ENCODE measurements around the gene MICOS13.

The MICOS13 gene

DNA sequence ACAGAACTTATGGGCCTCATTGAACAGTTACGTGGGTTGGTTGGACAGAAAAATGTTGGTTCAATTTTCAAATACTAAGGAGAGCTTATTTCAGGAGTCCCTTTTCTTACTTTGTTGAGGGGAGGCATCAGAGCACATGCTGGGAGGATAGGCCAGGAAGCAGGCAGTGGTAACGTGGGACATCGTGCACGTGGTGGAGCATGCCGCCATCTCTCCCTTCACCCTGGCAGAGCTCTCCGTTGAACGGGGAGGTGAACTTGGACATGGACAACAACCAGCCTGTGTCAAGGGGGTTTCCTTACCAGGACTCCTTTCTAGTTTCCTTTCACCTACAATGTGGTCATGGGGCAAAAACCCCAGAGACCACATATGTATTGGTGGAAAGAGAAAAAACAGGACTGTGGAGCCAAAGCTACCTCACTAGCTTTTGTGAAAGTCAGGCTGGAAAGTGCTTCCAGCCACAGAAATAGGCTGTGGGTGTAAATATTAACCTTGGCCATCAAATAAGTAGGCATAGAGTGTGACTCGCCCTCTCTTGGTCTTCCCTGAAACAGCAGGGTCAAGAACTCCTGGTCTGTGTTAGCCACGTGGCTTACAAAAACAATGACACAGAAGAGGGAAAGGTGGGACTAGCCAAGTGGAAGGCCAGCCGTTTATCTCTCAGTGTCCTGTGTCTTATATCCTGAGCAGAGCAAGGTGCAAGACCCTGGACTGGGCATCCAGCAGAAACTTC lies 14.4 kb downstream of the MICOS13 start:
- peak; percentile 71 for DNase-seq

GRCh38 chr19:5664515-5664914 lies 15.8 kb downstream of the MICOS13 start:
- no peak for DNase-seq

DNA sequence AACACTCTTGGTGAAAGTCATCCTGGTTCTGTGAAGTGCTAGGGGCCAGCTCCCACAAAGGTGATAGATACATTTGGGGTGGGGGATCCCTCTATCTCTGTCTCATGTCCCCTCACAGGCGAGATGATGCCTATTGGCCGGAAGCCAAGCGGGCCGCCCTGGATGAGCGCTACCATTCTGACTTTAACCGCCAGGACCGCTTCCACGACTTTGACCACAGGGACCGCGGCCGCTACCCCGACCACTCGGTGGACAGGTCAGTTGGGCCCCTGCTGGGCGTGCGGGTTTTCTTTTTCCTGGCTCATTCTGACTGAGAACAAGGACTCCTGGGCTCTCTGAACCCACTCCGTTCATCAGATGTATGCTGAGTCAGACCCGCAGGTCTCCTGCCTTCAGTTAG lies 16.4 kb downstream of the MICOS13 start:
- no peak for DNase-seq

DNA sequence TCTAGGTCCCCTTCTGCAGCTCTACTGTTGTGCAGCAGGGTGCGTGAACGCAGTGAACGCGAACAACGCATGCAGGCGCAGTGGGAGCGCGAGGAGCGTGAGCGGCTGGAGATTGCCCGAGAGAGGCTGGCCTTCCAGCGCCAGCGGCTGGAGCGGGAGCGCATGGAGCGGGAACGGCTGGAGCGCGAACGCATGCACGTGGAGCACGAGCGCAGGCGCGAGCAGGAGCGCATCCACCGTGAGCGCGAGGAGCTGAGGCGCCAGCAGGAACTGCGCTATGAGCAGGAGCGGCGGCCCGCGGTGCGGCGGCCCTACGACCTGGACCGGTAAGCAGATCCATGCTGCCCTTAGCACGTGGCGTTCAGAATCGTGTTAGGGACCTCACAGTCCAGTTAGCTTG lies 18.8 kb downstream of the MICOS13 start:
- no peak for DNase-seq

DNA sequence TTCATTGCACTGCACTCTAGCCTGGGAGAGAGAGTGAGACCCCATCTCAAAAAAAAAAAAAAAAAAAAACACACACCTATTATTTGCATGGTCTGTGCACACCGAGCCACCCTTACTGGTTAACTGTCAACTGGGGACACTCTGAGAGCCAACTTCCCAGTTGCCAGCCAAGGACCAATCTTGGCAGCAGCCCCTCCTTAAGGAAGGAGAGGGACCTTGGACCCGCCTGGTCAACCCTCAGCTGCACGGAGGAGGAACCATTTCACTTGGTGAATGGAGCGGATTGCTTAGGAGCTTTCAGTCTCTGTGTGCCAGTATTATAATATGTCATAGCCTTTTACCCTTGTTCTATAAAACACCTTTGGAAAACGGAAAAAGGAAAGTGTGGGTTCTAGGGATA lies 24.9 kb downstream of the MICOS13 start:
- DNase-seq = no peak

DNA sequence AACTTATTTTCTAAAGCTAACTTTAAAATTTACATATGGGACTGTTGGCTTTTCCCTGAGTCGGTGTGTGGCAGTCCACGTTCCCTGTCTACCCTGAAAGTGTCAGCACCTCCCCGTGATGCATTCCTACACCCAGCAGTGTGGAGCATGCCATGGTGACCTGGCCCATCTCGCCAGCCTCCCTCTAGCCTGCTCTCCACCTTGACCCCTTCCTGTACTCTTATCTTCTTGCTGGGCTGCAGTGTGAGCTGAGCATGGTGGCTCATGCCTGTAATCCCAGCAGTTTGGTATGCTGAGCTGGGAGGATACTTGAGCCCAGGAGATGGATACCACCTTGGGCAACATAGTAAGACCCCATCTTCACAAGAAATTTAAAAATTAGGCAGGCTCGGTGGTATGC lies 25.4 kb downstream of the MICOS13 start:
- DNase-seq = no peak

GRCh38 chr19:5652261-5652660 lies 28.1 kb downstream of the MICOS13 start:
- no peak for DNase-seq

DNA sequence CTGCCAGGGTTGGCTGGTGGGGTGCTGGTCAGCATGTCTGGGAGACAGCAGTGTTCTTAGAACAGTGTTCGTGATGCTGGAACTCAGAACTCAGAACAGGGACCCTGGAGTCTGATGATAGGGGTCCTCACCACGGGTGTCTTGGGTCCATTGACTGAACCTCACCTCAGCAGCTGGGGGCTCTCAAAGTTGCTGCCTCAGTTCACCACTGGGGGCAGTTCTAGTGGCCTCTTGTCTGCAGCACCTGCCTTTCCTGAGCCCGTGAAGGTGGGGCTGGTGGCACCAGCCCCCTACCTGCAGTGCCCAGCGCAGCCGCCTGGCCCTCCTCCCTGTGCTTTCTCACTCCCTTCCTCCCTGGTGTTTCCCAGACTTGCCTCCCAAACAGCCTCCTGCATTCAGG lies 29.0 kb downstream of the MICOS13 start:
- no peak for DNase-seq

DNA sequence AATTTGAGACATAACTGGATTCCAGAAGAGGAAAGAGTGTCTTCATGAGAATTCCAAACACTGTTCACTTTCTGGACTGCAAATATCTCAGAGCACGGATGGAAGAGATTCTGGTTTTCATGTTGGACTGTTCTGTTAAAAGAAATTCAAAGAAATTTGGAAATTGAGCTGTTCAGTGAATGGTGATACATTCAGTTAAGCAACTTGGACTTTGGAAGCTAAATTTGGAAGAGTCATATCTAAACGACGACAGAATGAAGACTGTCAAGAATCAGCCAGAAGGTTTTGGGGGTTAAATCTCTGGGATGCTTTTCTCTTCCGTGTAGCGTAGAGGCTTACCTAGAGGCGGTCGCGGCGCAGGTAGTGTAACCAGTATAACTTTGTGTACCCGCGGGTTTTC lies 31.9 kb downstream of the MICOS13 start:
- no peak for DNase-seq

- no peak for DNase-seq
Measured at GRCh38 chr19:5646703-5647102, 33.6 kb downstream of the MICOS13 start.

DNA sequence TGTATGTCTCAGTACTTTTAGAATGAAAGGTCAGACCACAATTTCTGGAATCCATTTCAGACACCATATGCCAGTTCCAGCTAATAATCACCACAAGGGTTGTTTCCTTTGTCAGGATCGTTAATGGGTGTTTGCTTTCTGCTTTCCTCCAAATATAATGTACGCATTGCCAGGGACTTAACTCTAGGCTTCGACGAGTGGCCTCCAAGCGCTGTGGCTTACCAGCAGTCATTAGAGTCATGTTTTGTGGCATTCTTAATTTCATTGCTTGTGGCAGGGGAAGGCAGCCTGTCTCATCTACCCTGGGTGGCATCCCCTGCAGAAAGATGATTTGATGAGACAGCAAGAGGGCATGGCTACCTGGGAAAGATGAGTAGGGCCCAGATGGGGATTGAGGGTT lies 34.9 kb downstream of the MICOS13 start:
- no peak for DNase-seq

GRCh38 chr19:5644037-5644436 lies 36.3 kb downstream of the MICOS13 start:
- no peak for DNase-seq

DNA sequence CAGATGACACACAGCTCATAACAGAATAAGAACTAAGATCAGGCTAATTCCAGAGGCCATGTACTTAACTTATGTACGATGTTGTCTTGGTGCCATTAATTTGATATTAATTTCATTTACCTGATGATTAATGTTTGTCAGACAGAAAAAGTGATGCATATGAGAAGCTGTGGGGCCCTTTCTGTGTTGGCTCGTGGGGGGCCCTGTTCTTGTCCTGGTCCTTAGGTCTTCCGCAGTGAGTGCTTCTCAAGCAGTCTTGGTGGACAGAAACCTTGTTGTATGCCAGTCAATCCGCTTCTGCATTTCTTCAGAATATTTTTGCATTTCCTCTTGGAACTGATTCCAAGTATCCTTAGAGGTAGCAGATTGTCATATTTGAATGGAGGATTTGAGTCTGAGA lies 37.3 kb downstream of the MICOS13 start:
- DNase-seq = no peak

DNA sequence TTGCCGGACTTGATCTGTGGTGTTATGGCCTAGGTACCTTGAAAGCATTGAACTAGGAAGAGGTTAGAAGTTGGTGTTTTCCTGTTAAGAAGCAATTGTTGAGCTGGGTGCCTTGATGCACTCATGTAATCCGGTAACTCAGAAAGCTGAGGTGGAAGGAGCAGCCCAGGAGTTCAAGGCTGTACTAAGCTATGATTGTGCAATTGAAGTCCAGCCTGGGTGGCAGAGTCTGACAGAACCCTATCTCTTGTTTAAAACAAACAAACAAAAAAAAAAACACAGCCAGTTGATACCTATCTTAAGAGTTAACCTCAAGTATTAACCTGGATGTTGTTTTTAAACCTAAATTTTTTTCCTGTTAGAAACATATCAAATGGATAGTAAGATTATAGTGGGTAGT lies 38.1 kb downstream of the MICOS13 start:
- no peak for DNase-seq

DNA sequence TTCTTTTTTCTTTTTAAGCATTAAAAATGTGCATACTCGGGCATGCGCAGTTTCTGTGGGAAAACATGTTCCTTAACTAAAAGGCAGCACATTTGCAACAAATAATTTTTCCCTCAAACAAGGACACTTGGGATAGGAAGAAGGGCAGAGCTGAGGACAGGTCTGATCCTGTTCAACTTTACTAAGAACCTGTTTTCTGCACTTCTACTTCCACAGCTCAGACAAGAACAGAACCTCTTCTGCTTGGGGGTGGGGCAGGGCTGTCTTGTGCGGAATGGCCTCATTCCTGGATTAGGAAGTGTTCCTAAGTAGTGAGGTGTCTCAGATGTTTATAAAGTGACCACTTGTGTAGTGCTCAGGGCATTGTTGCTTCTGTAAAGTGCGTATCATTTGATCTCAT lies 39.1 kb downstream of the MICOS13 start:
- no peak for DNase-seq

GRCh38 chr19:5637971-5638370 lies 42.3 kb downstream of the MICOS13 start:
- DNase-seq = no peak

GRCh38 chr19:5635427-5635826 lies 44.9 kb downstream of the MICOS13 start:
- DNase-seq = no peak

DNA sequence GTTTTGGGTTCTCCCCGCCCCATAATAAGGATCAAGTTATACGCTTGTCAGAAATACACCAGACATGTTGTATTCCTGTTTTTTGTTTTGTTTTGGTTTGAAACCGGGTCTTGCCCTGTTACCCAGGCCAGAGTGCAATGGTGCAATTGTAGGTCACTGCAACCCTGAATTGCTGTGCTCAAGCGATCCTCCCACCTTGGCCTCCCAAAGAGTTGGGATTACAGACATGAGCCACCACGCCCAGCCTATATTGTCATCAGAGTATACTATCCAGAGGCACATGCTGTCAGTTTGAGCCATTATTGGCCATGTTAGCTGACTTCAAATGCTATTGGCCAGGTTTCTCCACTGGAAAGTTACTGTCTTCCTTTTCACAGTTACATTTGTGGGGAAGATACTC lies 47.7 kb downstream of the MICOS13 start:
- DNase-seq = no peak

DNA sequence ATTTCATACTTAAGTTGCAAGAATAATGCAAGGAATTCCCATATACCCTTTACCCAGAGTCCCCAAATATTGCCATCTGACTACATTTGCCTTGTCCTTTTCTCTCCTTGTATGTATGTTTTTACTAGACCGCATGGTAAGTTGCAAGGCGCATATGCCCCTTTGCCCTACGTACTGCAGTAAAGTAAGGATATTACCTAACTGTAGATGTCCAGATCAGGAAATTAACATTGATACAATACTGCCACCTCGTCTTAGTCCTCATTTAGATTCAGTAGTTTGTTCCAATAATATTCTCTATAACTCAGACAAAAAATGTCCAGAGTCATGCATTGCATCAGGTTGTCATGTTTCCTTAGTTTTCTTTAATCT lies 48.1 kb downstream of the MICOS13 start:
- DNase-seq = no peak

- DNase-seq = no peak
Measured at GRCh38 chr19:5631567-5632240, 48.6 kb downstream of the MICOS13 start.

DNA sequence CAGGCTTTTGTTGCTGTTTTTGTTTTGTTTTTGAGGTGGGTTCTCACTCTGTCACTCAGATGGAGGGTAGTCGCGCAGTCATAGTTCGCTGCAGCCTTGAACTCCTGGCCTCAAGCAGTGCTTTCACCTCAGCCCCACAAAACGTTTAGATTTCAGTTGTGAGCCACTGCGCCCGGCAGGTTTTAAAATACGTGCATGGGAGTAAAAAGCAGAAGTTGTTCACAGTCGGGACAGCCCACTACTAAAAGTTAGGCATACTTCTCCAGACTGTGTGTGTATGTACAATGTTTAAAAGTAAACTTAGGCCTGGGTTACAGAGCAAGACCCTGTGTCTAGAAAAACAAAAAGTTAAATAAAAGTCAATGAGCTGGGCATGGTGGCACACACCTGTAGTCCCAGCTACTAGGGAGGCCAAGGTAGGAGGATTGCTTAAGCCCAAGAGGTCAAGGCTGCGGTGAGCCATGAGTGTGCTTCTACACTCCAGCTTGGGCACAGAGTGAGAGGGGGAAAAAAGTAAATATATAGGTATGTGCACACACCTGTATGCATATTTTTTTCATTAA lies 51.3 kb downstream of the MICOS13 start:
- no peak for DNase-seq

GRCh38 chr19:5628461-5628860 lies 51.9 kb downstream of the MICOS13 start:
- DNase-seq = no peak

All from EL (cell line).